8988T (cell line): ENCODE measurements around the gene ZSCAN22.

Experiments used
- DNase-seq: peaks from one replicate; pipeline ENCODE4 v3.0.0; 2011

The ZSCAN22 gene

GRCh38 chr19:58379246-58379645 lies 52.5 kb downstream of the ZSCAN22 start:
- no peak for DNase-seq

- no peak for DNase-seq
These were observed 53.4 kb downstream of the ZSCAN22 start for GRCh38 chr19:58380037-58380661.

DNA sequence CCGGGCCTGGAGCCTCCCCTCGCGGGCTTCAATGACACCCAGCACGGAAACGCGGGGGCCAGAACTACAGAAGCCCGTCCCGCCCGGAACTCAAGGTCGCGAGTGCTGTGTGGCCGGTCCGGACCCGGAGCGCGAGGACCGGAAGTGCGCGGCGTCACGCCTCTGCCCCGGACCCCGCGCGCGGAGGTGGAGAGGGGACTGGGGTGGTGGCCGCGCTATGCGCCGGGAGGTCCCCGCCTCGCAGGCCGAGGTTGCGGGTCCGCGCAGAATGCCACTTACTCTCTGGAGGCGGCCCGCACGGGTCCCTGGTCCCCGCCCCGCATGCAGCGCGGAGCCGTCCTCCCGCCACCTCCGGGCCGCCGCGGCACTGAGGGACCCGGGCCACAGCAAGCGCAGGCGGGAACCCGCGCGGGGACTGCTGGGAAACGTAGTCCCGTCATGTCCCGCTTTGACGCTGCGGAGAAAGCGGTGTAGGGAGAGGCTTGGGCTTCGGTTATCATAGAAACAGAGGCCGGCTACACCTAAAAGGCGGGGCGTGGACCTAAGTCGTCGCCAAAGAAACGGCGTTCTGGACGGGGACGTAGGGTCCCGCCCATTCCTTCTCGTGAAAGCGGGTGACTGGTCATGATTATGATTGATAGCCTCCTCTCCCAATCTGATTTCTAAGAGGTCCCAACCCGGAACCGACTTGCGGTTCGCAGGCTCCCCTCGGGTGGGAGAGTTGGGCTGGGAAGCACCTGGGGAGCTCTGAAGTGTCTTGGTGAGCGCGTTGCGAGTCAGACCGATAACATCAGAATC lies 54.1 kb downstream of the ZSCAN22 start, which contains the start of gene ZNF837:
Gene ZNF837, minus strand, starts transcription at position 369 of the 798 bp plus-strand sequence. CDS start 11,698 bp downstream, outside the sequence.
- DNase-seq = peak; percentile 87

DNA sequence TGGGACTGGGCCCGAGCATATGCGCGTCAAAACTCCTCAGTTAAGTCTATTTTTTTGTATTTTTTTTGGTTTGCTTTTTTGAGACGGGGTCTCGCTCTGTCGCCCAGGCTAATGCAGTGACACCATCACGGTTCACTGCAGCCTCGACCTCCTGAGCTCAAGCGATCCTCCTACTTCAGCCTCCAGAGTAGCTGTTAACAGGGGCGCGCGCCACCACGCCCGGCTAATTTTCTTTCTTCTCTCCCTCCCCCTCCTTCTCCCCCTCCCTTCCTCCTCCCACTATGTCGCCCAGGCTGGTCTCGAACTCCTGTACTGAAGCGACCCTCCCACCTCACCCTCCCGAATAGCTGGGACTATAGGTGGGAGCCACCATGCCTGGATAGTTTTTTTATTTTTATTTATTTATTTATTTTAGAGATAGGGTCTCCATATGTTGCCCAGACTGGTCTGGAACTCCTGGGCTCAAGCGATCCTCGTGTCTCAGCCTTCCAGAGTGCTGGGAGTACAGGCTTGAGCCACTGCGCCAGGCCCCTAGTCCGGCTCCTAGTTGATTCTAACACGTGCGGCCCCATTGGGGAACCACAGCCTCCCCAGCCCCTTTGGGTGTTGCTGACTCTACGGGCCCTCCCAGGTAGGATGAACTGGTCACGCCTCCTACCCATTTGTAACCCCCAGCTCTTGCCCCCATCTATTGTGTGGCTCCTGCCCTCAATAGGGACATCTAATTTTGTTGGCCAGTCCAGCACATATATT lies 54.8 kb downstream of the ZSCAN22 start:
- no peak for DNase-seq

DNA sequence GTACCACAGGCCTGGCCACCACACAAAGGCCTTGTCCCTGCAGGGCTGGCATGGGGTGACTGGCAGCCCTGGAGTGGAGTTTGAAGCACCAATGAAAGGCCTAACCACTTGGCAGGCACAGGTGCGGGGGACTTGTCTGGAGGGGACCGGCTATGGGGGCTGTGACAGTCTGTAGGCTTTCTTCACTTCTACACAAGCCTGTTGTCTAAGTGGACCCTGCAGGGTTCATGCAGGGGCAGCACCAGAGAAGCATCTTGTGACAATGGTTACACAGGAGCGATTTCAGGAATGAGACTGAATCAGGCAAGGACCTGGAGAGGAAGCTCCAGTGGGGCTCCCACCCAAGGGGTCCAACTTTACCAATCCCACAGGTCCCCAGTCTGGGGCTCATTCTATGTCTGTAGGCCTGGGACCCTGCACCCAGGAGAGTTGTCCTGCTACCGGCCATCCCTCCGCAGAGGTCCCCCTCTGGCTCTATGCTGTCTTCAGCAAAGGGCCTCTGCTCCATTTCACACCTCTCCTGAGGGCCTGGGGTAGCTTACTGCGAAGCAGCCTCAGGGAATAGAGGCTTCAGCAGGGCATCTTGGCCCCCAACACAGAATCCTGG lies 56.3 kb downstream of the ZSCAN22 start:
- no peak for DNase-seq

- no peak for DNase-seq
These were observed 58.6 kb downstream of the ZSCAN22 start for GRCh38 chr19:58385313-58385890.

DNA sequence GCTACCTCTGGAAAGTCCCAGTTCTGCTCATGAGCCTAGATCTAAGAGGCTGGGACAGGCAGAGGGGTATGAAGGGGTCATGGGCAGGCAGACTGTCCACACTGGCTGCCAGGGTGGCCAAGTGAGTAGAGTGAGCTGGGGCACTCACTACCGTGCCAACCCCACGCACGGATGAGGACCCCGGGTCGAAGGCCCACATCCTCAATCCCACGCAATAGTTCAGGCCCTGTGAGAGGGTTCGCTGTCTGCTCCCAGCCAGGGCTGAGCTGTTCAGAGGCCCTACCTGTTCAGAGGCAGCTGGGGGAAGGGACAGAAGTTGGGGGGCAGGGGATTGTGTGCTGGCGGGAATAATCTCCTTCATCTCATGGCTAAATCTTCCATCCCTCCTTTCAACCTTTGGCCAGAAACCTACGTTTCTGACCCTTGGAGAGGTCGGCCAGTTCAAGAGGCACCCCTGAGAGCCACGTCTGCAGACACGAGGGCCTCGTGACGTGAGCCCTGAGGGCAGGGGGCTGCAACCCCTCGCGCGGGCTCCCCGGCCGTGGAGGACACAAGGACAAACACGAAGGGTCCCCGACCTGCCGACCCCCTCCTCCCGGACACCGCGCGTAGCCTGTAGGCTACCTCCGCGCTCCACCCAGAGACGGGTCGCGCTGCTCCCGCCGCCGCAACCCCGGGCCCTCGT lies 59.2 kb downstream of the ZSCAN22 start:
- DNase-seq = no peak

DNA sequence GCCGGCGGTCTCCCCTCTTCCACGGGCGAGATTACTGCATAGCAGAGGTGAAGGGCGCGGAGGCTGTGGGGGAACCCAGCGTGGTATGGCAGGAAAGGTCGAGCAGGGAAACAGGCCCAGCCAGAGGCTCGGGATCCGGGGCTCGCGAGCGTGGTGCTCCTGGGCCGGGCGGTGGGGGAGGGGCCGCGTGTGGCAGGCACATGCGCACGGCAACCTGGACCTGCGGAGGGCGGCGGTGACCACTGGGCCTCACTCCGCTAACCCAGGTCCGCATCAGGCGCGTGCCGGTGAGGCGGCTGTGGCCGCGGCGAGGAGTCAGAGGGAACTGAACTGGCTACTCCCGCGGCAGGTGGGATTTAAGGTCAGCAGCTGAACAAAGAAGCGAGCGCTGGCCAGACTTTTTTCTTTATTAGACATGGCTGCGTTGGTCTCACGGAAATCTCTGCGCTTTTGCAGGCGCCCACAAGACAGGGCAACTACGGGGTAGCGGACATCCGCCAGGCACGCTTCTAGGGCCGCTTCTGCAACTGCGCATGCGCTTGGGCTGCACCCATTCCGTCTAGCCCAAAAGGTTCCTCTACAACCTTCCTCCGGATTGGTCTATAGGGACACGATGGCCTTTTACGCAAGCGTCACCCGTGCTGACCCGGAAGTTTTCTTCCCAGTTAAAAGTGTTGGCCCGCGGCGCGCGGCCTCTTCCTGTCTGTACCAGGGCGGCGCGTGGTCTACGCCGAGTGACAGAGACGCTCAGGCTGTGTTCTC lies 60.0 kb downstream of the ZSCAN22 start, which contains the start of gene RPS5:
Gene RPS5, plus strand, starts transcription at position 694 of the 762 bp plus-strand sequence. CDS start 869 bp downstream, outside the sequence.
- peak; percentile 91 for DNase-seq

DNA sequence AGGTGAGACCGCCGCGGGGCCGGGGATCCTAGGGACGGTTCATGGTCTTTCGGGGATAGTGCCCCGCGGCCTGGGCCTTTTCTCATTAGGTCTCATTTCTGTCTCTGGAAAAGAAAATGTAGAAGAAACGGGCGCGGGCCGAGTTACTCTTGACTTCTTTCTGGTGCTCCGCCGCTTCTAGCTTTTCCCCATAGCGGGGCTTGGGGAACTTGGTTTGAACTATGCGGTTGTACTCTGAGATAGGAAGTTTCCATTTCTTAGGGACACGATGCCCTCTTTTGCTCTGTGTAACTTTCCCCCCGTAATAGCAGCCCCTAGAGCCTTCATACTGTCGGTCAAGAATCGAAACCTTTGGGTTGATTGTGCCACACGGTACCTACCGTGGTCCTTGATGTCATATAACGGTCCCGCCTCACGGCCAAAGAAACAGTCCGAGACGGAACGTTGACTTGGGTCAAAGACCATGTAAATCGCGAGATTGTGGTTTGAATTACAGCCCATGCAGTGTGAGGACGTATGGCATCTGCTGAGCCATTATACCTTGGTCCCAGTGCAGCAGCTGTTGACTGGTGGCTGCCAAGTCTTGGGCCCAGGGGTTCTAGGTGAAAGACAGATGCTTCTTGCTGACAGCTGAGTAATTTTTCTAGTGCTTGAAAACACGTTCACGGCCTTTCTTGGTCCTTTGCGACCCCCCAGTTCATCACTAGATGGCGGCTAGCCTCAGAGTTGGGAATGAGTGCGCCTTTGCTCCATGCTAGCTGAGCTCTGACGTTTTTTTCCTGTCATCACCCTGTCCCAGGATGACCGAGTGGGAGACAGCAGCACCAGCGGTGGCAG lies 60.8 kb downstream of the ZSCAN22 start:
- DNase-seq = no peak

- DNase-seq = no peak
These were observed 61.4 kb downstream of the ZSCAN22 start for GRCh38 chr19:58388175-58388526.
